ENCODE data around the gene SMAD2. TPM values are rescaled to one million over a fixed set of nuclear protein-coding genes. Genes with fewer than 3 reads are reported as not detected.
"Not testable (repeated sequence)": the region's sequence is repeated elsewhere in the genome, so short reads cannot be mapped to it uniquely, and the experiment has no call there.

The SMAD2 gene
- total and polyA plus RNA-seq, 2 experiments from 2014 or later: 58.5 to 108 TPM

GRCh38 chr18:47964053-47964452 is 33.6 kb upstream of the SMAD2 start:
- WGBS (ENCODE audit: low lambda C conversion rate, missing lambda C conversion rate): 91% methylated on average over 4 of the region's 4 CpGs

DNA sequence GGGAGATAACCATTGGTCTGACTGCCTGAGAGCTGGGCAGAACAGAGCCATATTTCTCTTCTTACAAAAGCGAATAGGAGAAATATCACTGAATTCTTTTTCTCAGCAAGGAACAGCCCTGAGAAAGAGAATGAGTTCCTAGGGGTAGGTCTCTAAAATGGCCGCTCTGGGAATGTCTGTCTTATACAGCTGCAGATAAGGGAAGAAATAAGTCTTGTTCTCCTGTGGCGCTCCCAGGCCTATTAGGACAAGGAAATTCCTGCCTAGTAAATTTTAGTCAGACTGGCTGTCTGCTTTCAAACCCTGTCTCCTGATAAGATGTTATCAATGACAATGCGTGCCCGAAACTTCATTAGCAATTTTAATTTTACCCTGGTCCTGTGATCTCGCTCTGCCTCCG is 30.5 kb upstream of the SMAD2 start:
- H3K27ac ChIP-seq; H3K4me1 ChIP-seq (ENCODE audit: insufficient read depth); H2AFZ ChIP-seq; H3K79me2 ChIP-seq; H3K4me2 ChIP-seq; H3K4me3 ChIP-seq; H3K27me3 ChIP-seq; H4K20me1 ChIP-seq (ENCODE audit: insufficient read depth, poor library complexity, severe bottlenecking); DNase-seq (ENCODE audit: low spot score); H3K9me3 ChIP-seq (ENCODE audit: low read depth); H3K9me2 ChIP-seq (replicated peaks; ENCODE audit: insufficient read depth); H3K36me3 ChIP-seq (replicated peaks; ENCODE audit: insufficient read depth, low read depth): not testable (repeated sequence)
- 96% methylated on average over 7 of the region's 7 CpGs for WGBS (ENCODE audit: low lambda C conversion rate, missing lambda C conversion rate)

More at GRCh38 chr18:47964053-47964452, 33.6 kb upstream of the SMAD2 start:
- Histone ChIP-seq H3K4me2 (no peak overlapping the region), H3K27ac (no peak overlapping the region), H4K20me1 (ENCODE audit: insufficient read depth, poor library complexity, severe bottlenecking) (no peaks in the 10 kb centered on the region), H3K4me3 (no peak overlapping the region), H3K4me1 (ENCODE audit: insufficient read depth) (peaks cover 6% of the 10 kb centered on the region), H3K9me3 (ENCODE audit: low read depth) (no peaks in the 10 kb centered on the region), H3K36me3 (replicated peaks; ENCODE audit: insufficient read depth, low read depth) (no peaks in the 10 kb centered on the region), H3K79me2 (no peaks in the 10 kb centered on the region), H3K9me2 (replicated peaks; ENCODE audit: insufficient read depth) (no peaks in the 10 kb centered on the region), H2AFZ (no peak overlapping the region), H3K27me3 (no peaks in the 10 kb centered on the region)
- no peak for TF ChIP-seq EZH2phosphoT487 (IDR thresholded peaks at IDR 0.05; ENCODE audit: low read depth, severe bottlenecking, unreplicated experiment)
- no peak for TF ChIP-seq EZH2 (IDR thresholded peaks at IDR 0.05; ENCODE audit: borderline replicate concordance)
- TF ChIP-seq, protein P1, sequence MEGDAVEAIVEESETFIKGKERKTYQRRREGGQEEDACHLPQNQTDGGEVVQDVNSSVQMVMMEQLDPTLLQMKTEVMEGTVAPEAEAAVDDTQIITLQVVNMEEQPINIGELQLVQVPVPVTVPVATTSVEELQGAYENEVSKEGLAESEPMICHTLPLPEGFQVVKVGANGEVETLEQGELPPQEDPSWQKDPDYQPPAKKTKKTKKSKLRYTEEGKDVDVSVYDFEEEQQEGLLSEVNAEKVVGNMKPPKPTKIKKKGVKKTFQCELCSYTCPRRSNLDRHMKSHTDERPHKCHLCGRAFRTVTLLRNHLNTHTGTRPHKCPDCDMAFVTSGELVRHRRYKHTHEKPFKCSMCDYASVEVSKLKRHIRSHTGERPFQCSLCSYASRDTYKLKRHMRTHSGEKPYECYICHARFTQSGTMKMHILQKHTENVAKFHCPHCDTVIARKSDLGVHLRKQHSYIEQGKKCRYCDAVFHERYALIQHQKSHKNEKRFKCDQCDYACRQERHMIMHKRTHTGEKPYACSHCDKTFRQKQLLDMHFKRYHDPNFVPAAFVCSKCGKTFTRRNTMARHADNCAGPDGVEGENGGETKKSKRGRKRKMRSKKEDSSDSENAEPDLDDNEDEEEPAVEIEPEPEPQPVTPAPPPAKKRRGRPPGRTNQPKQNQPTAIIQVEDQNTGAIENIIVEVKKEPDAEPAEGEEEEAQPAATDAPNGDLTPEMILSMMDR (IDR thresholded peaks at IDR 0.05; ENCODE audit: poor library complexity): no peak
- no peak for DNase-seq (ENCODE audit: low spot score)

- H3K4me1 ChIP-seq (ENCODE audit: insufficient read depth): no peaks in the 10 kb centered on the region
- WGBS (ENCODE audit: low lambda C conversion rate, missing lambda C conversion rate): 71% methylated on average over 6 of the region's 6 CpGs
- H3K9me3 ChIP-seq (ENCODE audit: low read depth): no peaks in the 10 kb centered on the region
- H3K4me3 ChIP-seq: no peak overlapping the region
- H3K9me2 ChIP-seq (replicated peaks; ENCODE audit: insufficient read depth): no peaks in the 10 kb centered on the region
- no peaks in the 10 kb centered on the region for H3K36me3 ChIP-seq (replicated peaks; ENCODE audit: insufficient read depth, low read depth)
- TF ChIP-seq EZH2 (IDR thresholded peaks at IDR 0.05; ENCODE audit: borderline replicate concordance) (no peak), EZH2phosphoT487 (IDR thresholded peaks at IDR 0.05; ENCODE audit: low read depth, severe bottlenecking, unreplicated experiment) (no peak)
- TF ChIP-seq, protein P1 (IDR thresholded peaks at IDR 0.05; ENCODE audit: poor library complexity): no peak
- H4K20me1 ChIP-seq (ENCODE audit: insufficient read depth, poor library complexity, severe bottlenecking): no peaks in the 10 kb centered on the region
- H3K4me2 ChIP-seq: no peak overlapping the region
- no peak overlapping the region for H2AFZ ChIP-seq
- no peak overlapping the region for H3K27ac ChIP-seq
- H3K27me3 ChIP-seq: no peaks in the 10 kb centered on the region
- DNase-seq (ENCODE audit: low spot score): no peak
- H3K79me2 ChIP-seq: no peaks in the 10 kb centered on the region
Observed at GRCh38 chr18:47953471-47953931, 23.0 kb upstream of the SMAD2 start.

GRCh38 chr18:47950511-47950910 is 20.1 kb upstream of the SMAD2 start:
- no peaks in the 10 kb centered on the region for H4K20me1 ChIP-seq (ENCODE audit: insufficient read depth, poor library complexity, severe bottlenecking)
- H3K9me3 ChIP-seq (ENCODE audit: low read depth): no peaks in the 10 kb centered on the region
- no peak overlapping the region for H3K27ac ChIP-seq
- H3K79me2 ChIP-seq: no peaks in the 10 kb centered on the region
- no peak overlapping the region for H2AFZ ChIP-seq
- no peaks in the 10 kb centered on the region for H3K9me2 ChIP-seq (replicated peaks; ENCODE audit: insufficient read depth)
- H3K4me3 ChIP-seq: no peak overlapping the region
- WGBS (ENCODE audit: low lambda C conversion rate, missing lambda C conversion rate): 86% methylated on average over 2 of the region's 2 CpGs
- H3K4me2 ChIP-seq: no peak overlapping the region
- TF ChIP-seq EZH2 (IDR thresholded peaks at IDR 0.05; ENCODE audit: borderline replicate concordance) (no peak), EZH2phosphoT487 (IDR thresholded peaks at IDR 0.05; ENCODE audit: low read depth, severe bottlenecking, unreplicated experiment) (no peak)
- TF ChIP-seq, protein P1 (IDR thresholded peaks at IDR 0.05; ENCODE audit: poor library complexity): no peak
- no peak for DNase-seq (ENCODE audit: low spot score)
- H3K27me3 ChIP-seq: no peaks in the 10 kb centered on the region
- H3K4me1 ChIP-seq (ENCODE audit: insufficient read depth): no peaks in the 10 kb centered on the region
- H3K36me3 ChIP-seq (replicated peaks; ENCODE audit: insufficient read depth, low read depth): no peaks in the 10 kb centered on the region
